Keratinocyte (primary cell): Measurements from ENCODE around the gene BAIAP2L2. TPM values are rescaled to one million over a fixed set of nuclear protein-coding genes. Genes with fewer than 3 reads are reported as not detected.

Source experiments
- DNase-seq: peaks from one replicate; pipeline ENCODE4 v3.0.0-alpha.2; 2011; ENCODE audit warnings: low read depth, missing footprints, low spot score
- FAIRE-seq: peaks from 2 replicates; lab custom pipeline; 2011; peaks lifted over from hg19 to GRCh38; lab: Jason Lieb, UNC
- H2AFZ ChIP-seq: 2 replicates; pipeline ENCODE4 v1.6.0; 2012; ENCODE audit warnings: low read length, control low read depth, inconsistent platforms; ENCODE audit not compliant: control insufficient read depth
- H3K27ac ChIP-seq: 2 replicates; pipeline ENCODE4 v1.5.1; 2011; ENCODE audit warnings: low read length; ENCODE audit not compliant: control insufficient read depth, insufficient read depth
- H3K27me3 ChIP-seq: 3 replicates; pipeline ENCODE4 v1.6.0; 2011; ENCODE audit warnings: low read length; ENCODE audit not compliant: control insufficient read depth, insufficient read depth; ENCODE audit errors: extremely low read depth
- H3K36me3 ChIP-seq, 2 experiments: 2 replicates in 1 of 2; 3 replicates in 1 of 2; pipeline ENCODE4 v1.5.1; 2011; ENCODE audit warnings: low read length in 2 of 2, mild to moderate bottlenecking in 1 of 2; ENCODE audit not compliant: control insufficient read depth in 2 of 2, insufficient read depth in 2 of 2; ENCODE audit errors: extremely low read depth in 1 of 2
- H3K4me1 ChIP-seq: 3 replicates; pipeline ENCODE4 v1.5.1; 2011; ENCODE audit warnings: low read length; ENCODE audit not compliant: control insufficient read depth, insufficient read depth; ENCODE audit errors: extremely low read depth
- H3K4me2 ChIP-seq: 3 replicates; pipeline ENCODE4 v1.6.0; 2011; ENCODE audit warnings: low read depth, low read length; ENCODE audit not compliant: control insufficient read depth, insufficient read depth; ENCODE audit errors: extremely low read depth
- H3K4me3 ChIP-seq, 3 experiments: fragments of 200-600 bp in 1 of 3; sonication (generic) in 1 of 3; 2 replicates in 2 of 3; 3 replicates in 1 of 3; pipeline ENCODE4 v1.5.1; 2011 to 2016; ENCODE audit warnings: low read length in 3 of 3, mild to moderate bottlenecking in 3 of 3, control low read depth in 2 of 3, inconsistent platforms in 1 of 3, low read depth in 1 of 3, mixed read lengths in 1 of 3, mixed run types in 1 of 3, moderate library complexity in 1 of 3; ENCODE audit not compliant: control insufficient read depth in 2 of 3, insufficient read depth in 2 of 3; ENCODE audit errors: extremely low read depth in 1 of 3
- H3K79me2 ChIP-seq: 2 replicates; pipeline ENCODE4 v1.6.0; 2012; ENCODE audit warnings: low read length; ENCODE audit not compliant: control insufficient read depth, insufficient read depth
- H3K9ac ChIP-seq: 3 replicates; pipeline ENCODE4 v1.6.0; 2011; ENCODE audit warnings: low read length; ENCODE audit not compliant: control insufficient read depth, insufficient read depth; ENCODE audit errors: extremely low read depth
- H3K9me1 ChIP-seq: 3 replicates; pipeline ENCODE4 v1.6.0; 2011; ENCODE audit warnings: low read length; ENCODE audit not compliant: control insufficient read depth, insufficient read depth; ENCODE audit errors: extremely low read depth
- H3K9me3 ChIP-seq: 2 replicates; pipeline ENCODE4 v1.5.1; 2012; ENCODE audit warnings: low read depth, low read length; ENCODE audit not compliant: control insufficient read depth
- H4K20me1 ChIP-seq: 3 replicates; pipeline ENCODE4 v1.6.0; 2011; ENCODE audit warnings: low read length; ENCODE audit not compliant: control insufficient read depth, insufficient read depth; ENCODE audit errors: extremely low read depth
- CTCF ChIP-seq, 3 experiments: IDR thresholded peaks in 1 of 3; conservative IDR thresholded peaks in 1 of 3; optimal IDR thresholded peaks in 1 of 3; 2 replicates in 2 of 3; 3 replicates in 1 of 3; pipeline versions ENCODE3 to v1.5.1; 2011; ENCODE audit warnings: low read length in 3 of 3, mild to moderate bottlenecking in 3 of 3, moderate library complexity in 2 of 3, control low read depth in 1 of 3, inconsistent platforms in 1 of 3; ENCODE audit not compliant: insufficient read depth in 2 of 3; ENCODE audit errors: extremely low read depth in 1 of 3
- EZH2 ChIP-seq: IDR thresholded peaks from one replicate; pipeline ENCODE4 v1.6.1; 2012; ENCODE audit warnings: inconsistent platforms, mild to moderate bottlenecking, low read length, moderate library complexity
- dilution Hi-C: fragments of 300-500 bp; cut with MboI; formaldehyde crosslinking; loops from one replicate; pipeline ENCODE4 v1.7.0; 2020; ENCODE audit warnings: low sequenced_read_pairs; ENCODE audit not compliant: extremely low pct_ligation_motif_present
- polyA plus RNA-seq, 5 experiments: library from polyadenylated mRNA; depleted of rRNA in 3 of 5; stranded (reverse) in 3 of 5; stranded (forward) in 1 of 5; unstranded in 1 of 5; fragments of >200 nt; gene quantifications; 1 replicate in 1 of 5; 2 replicates in 3 of 5; 3 replicates in 1 of 5; pipeline versions ENCODE4 v1.2.1 to v1.2.3, GENCODE V29; 2011 to 2012; ENCODE audit warnings: missing spikeins in 2 of 5, low read depth in 1 of 5, low replicate concordance in 1 of 5

BAIAP2L2 gene
- polyA plus RNA-seq, 1 donor (not counting 4 experiments of a cell fraction or from before 2014, with no cell fraction given) = 2.3 TPM

GRCh38 chr22:38069372-38070249 lies 40.9 kb downstream of the BAIAP2L2 start:
- TF ChIP-seq EZH2 (no peak), CTCF (optimal IDR thresholded peaks at IDR 0.05 in 1 of 3, IDR thresholded peaks at IDR 0.05 in 1 of 3, conservative IDR thresholded peaks at IDR 0.05 in 1 of 3; ENCODE audit: extremely low read depth in 1 of 3, insufficient read depth in 2 of 3, low read length in 3 of 3) (peak in 2 of 3 experiments; percentile 11 to 60)
- H3K79me2 ChIP-seq = no peaks in the 10 kb centered on the region
- H2AFZ ChIP-seq = no peak overlapping the region
- no peaks in the 10 kb centered on the region for H3K4me1 ChIP-seq
- H4K20me1 ChIP-seq = no peaks in the 10 kb centered on the region
- FAIRE-seq = no peak
- no peak overlapping the region for H3K27ac ChIP-seq
- H3K9ac ChIP-seq = no peak overlapping the region
- H3K27me3 ChIP-seq = no peaks in the 10 kb centered on the region
- H3K9me1 ChIP-seq = no peaks in the 10 kb centered on the region
- H3K4me3 ChIP-seq = no peak overlapping the region
- no peaks in the 10 kb centered on the region for H3K9me3 ChIP-seq
- H3K4me2 ChIP-seq = no peak overlapping the region
- peaks cover 35 to 42% of the 10 kb centered on the region in 2 experiments for H3K36me3 ChIP-seq
- dilution Hi-C loops = no loop called here
- DNase-seq = no peak

- H3K27ac ChIP-seq = no peak overlapping the region
Measured at GRCh38 chr22:38068641-38069371, 41.7 kb downstream of the BAIAP2L2 start.

More at GRCh38 chr22:38068641-38069371, 41.7 kb downstream of the BAIAP2L2 start:
- no peak overlapping the region for H3K4me2 ChIP-seq
- H3K9me1 ChIP-seq = no peaks in the 10 kb centered on the region
- DNase-seq (no peak), FAIRE-seq (no peak)
- no peaks in the 10 kb centered on the region for H3K27me3 ChIP-seq
- H3K4me1 ChIP-seq = no peaks in the 10 kb centered on the region
- H3K9ac ChIP-seq = no peak overlapping the region
- no peaks in the 10 kb centered on the region for H3K9me3 ChIP-seq
- H3K4me3 ChIP-seq = no peak overlapping the region
- dilution Hi-C loops = no loop called here
- H4K20me1 ChIP-seq = no peaks in the 10 kb centered on the region
- no peaks in the 10 kb centered on the region for H3K79me2 ChIP-seq
- no peak overlapping the region for H2AFZ ChIP-seq
- TF ChIP-seq EZH2 (no peak), CTCF (optimal IDR thresholded peaks at IDR 0.05 in 1 of 3, IDR thresholded peaks at IDR 0.05 in 1 of 3, conservative IDR thresholded peaks at IDR 0.05 in 1 of 3; ENCODE audit: extremely low read depth in 1 of 3, insufficient read depth in 2 of 3, low read length in 3 of 3) (no peak)
- peaks cover 36 to 42% of the 10 kb centered on the region in 2 experiments for H3K36me3 ChIP-seq
